Ishikawa (cell line): ENCODE measurements around the gene MITF.

Experiments used
- CEBPB ChIP-seq: IDR thresholded peaks from 2 replicates; pipeline ENCODE4 v1.6.1; 2012
- CREB1 ChIP-seq: IDR thresholded peaks from 2 replicates; pipeline ENCODE4 v1.6.1; 2012; ENCODE audit warnings: low read depth
- EGR1 ChIP-seq: IDR thresholded peaks from 2 replicates; pipeline ENCODE4 v1.6.1; 2012
- EP300 ChIP-seq: IDR thresholded peaks from 2 replicates; pipeline ENCODE4 v1.6.1; 2012; ENCODE audit warnings: borderline replicate concordance
- RAD21 ChIP-seq: IDR thresholded peaks from 2 replicates; pipeline ENCODE4 v1.6.1; 2012; ENCODE audit warnings: low read depth
- TAF1 ChIP-seq: IDR thresholded peaks from 2 replicates; pipeline ENCODE4 v1.6.1; 2012; ENCODE audit warnings: low read depth, mild to moderate bottlenecking
- TEAD4 ChIP-seq: IDR thresholded peaks from 2 replicates; pipeline ENCODE4 v1.6.1; 2012
- YY1 ChIP-seq: IDR thresholded peaks from 2 replicates; pipeline ENCODE4 v1.6.1; 2012; ENCODE audit warnings: low read depth
- TF ChIP-seq, protein P1 (sequence below): IDR thresholded peaks from 2 replicates; pipeline ENCODE4 v1.6.1; 2012
- TF ChIP-seq, protein P2 (sequence below): IDR thresholded peaks from 2 replicates; pipeline ENCODE4 v1.6.1; 2012; ENCODE audit warnings: low read depth, mild to moderate bottlenecking
- TF ChIP-seq, protein P3 (sequence below): IDR thresholded peaks from 2 replicates; pipeline ENCODE4 v1.6.1; 2012

DNA sequence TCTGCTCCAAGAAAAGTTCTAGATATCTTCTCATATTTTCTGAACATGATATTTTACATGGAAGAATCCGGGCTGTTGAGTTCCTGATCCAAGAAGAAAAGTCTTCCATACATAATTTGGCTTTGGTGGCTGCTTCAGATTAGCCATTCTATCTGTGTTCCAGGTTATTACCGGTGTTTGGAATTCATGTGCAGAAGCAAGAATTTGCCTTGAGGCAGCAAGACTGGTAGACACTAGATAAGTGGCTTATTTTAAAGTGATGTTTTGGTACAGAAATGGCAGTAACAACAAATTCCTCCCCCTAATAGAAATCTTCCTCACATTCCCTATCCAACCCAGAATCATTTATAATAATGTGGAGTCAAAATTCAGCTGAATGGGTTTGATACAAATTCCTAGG is 29.2 kb downstream of the MITF start:
- no peak for TF ChIP-seq EP300
- TF ChIP-seq TEAD4, result no peak
- TF ChIP-seq, protein P1, sequence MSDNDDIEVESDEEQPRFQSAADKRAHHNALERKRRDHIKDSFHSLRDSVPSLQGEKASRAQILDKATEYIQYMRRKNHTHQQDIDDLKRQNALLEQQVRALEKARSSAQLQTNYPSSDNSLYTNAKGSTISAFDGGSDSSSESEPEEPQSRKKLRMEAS, result no peak
- TF ChIP-seq YY1, result no peak
- no peak for TF ChIP-seq TAF1
- TF ChIP-seq, protein P2, sequence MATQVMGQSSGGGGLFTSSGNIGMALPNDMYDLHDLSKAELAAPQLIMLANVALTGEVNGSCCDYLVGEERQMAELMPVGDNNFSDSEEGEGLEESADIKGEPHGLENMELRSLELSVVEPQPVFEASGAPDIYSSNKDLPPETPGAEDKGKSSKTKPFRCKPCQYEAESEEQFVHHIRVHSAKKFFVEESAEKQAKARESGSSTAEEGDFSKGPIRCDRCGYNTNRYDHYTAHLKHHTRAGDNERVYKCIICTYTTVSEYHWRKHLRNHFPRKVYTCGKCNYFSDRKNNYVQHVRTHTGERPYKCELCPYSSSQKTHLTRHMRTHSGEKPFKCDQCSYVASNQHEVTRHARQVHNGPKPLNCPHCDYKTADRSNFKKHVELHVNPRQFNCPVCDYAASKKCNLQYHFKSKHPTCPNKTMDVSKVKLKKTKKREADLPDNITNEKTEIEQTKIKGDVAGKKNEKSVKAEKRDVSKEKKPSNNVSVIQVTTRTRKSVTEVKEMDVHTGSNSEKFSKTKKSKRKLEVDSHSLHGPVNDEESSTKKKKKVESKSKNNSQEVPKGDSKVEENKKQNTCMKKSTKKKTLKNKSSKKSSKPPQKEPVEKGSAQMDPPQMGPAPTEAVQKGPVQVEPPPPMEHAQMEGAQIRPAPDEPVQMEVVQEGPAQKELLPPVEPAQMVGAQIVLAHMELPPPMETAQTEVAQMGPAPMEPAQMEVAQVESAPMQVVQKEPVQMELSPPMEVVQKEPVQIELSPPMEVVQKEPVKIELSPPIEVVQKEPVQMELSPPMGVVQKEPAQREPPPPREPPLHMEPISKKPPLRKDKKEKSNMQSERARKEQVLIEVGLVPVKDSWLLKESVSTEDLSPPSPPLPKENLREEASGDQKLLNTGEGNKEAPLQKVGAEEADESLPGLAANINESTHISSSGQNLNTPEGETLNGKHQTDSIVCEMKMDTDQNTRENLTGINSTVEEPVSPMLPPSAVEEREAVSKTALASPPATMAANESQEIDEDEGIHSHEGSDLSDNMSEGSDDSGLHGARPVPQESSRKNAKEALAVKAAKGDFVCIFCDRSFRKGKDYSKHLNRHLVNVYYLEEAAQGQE, result no peak
- no peak for TF ChIP-seq RAD21
- TF ChIP-seq CREB1, result no peak
- TF ChIP-seq CEBPB, result no peak
- TF ChIP-seq EGR1, result no peak
- TF ChIP-seq, protein P3, sequence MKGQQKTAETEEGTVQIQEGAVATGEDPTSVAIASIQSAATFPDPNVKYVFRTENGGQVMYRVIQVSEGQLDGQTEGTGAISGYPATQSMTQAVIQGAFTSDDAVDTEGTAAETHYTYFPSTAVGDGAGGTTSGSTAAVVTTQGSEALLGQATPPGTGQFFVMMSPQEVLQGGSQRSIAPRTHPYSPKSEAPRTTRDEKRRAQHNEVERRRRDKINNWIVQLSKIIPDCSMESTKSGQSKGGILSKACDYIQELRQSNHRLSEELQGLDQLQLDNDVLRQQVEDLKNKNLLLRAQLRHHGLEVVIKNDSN, result no peak
